Dermis microvascular lymphatic vessel endothelial cell (primary cell): Measurements from ENCODE around the gene MCUB. TPM values are rescaled to one million over a fixed set of nuclear protein-coding genes. Genes with fewer than 3 reads are reported as not detected.
A peak's percentile ranks its signal among the peaks of the same experiment; 100 is the strongest.

Experiments used
- DNase-seq, 2 donors: peaks; one replicate each; pipeline versions ENCODE4 v3.0.0 to v3.0.0-alpha.2; 2010; ENCODE audit warnings: low read depth in 2 of 2
- total RNA-seq: library from RNA; depleted of rRNA; stranded (reverse); fragments of >200 nt; gene quantifications from 2 replicates; pipeline ENCODE4 v1.2.1, GENCODE V29; 2014

Gene MCUB
- total RNA-seq, 1 donor from 2014 or later, result 54.3 TPM

GRCh38 chr4:109627361-109627760, 67.3 kb downstream of the MCUB start:
- DNase-seq, result no peak

GRCh38 chr4:109629775-109630174, 69.7 kb downstream of the MCUB start:
- DNase-seq, result no peak

GRCh38 chr4:109631532-109632108, 71.6 kb downstream of the MCUB start:
- DNase-seq, result no peak

- DNase-seq, result no peak
Measured at GRCh38 chr4:109640644-109641043, 80.6 kb downstream of the MCUB start.

GRCh38 chr4:109645874-109646710, 86.0 kb downstream of the MCUB start:
- DNase-seq, result peak in 1 of 2 donors; percentile 12

- peak; percentile 47 to 95 for DNase-seq
Measured at GRCh38 chr4:109648266-109648996, 88.4 kb downstream of the MCUB start.

GRCh38 chr4:109648997-109649575, 89.0 kb downstream of the MCUB start:
- peak in 1 of 2 donors; percentile 25 for DNase-seq

GRCh38 chr4:109649872-109650271, 89.8 kb downstream of the MCUB start:
- no peak for DNase-seq

GRCh38 chr4:109655396-109655795, 95.3 kb downstream of the MCUB start:
- no peak for DNase-seq

GRCh38 chr4:109657854-109658418, 97.9 kb downstream of the MCUB start:
- DNase-seq, result no peak

GRCh38 chr4:109658871-109659410, 98.9 kb downstream of the MCUB start:
- peak; percentile 35 to 60 for DNase-seq

- DNase-seq, result no peak
Measured at GRCh38 chr4:109662116-109662515, 102.1 kb downstream of the MCUB start.

GRCh38 chr4:109662771-109663170, 102.7 kb downstream of the MCUB start:
- DNase-seq, result no peak

- peak; percentile 16 to 17 for DNase-seq
Measured at GRCh38 chr4:109665783-109666485, 105.9 kb downstream of the MCUB start.

GRCh38 chr4:109671350-109671749, 111.3 kb downstream of the MCUB start:
- no peak for DNase-seq

- no peak for DNase-seq
Measured at GRCh38 chr4:109672169-109672930, 112.3 kb downstream of the MCUB start.

GRCh38 chr4:109673303-109673702, 113.3 kb downstream of the MCUB start:
- no peak for DNase-seq

GRCh38 chr4:109675181-109675580, 115.1 kb downstream of the MCUB start:
- DNase-seq, result no peak

GRCh38 chr4:109675843-109676242, 115.8 kb downstream of the MCUB start:
- no peak for DNase-seq

- no peak for DNase-seq
Measured at GRCh38 chr4:109676886-109677285, 116.8 kb downstream of the MCUB start.
